ENCODE results near the gene ITGB4. TPM values are rescaled to one million over a fixed set of nuclear protein-coding genes. Genes with fewer than 3 reads are reported as not detected.

Gene ITGB4
- total and polyA plus RNA-seq, 2 of the 13 experiments (the other 11 are each of a cell fraction or from before 2014, with no cell fraction given), result 6.9 to 14.5 TPM

DNA sequence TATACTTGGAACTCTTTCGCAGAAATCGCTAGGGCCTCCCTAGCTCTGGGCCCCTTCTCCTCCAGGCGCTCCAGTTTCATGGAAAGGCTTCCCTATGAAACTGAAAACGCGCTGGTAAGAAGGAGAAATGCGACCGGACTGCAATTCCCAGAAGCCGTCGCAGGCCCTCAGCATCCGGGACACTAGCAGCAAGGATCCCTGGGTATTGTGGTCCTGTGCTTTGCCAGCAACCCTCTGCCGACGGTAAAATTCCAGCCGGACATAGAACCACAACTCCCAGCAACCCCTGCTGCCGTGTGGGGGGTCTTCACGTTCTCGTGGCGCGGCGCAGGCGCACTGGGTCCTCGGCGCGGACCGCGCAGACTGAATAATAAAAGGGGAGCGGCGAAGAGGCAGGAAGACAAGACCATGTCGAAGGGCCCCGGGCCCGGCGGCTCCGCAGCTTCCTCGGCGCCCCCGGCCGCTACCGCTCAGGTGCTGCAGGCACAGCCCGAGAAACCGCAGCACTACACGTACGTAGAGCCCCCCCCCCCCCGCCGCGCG, 63.3 kb downstream of the ITGB4 start, which contains the start of gene UNK (continued):
- TF ChIP-seq, protein P1, sequence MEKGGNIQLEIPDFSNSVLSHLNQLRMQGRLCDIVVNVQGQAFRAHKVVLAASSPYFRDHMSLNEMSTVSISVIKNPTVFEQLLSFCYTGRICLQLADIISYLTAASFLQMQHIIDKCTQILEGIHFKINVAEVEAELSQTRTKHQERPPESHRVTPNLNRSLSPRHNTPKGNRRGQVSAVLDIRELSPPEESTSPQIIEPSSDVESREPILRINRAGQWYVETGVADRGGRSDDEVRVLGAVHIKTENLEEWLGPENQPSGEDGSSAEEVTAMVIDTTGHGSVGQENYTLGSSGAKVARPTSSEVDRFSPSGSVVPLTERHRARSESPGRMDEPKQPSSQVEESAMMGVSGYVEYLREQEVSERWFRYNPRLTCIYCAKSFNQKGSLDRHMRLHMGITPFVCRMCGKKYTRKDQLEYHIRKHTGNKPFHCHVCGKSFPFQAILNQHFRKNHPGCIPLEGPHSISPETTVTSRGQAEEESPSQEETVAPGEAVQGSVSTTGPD (CRISPR knock-in tag; IDR thresholded peaks at IDR 0.05), result no peak
- TF ChIP-seq ZNF850 (CRISPR knock-in tag; conservative IDR thresholded peaks at IDR 0.05) (no peak), ZNF207 (IDR thresholded peaks at IDR 0.05; ENCODE audit: borderline replicate concordance) (no peak), XRCC5 (optimal IDR thresholded peaks at IDR 0.05; ENCODE audit: low read length) (peak; percentile 21), MTA3 (CRISPR knock-in tag; IDR thresholded peaks at IDR 0.05) (no peak), SIX4 (CRISPR knock-in tag; IDR thresholded peaks at IDR 0.05) (peak; percentile 68; the same call in 1 of the 2 replicates), ZNF460 (CRISPR knock-in tag; IDR thresholded peaks at IDR 0.05; ENCODE audit: borderline replicate concordance) (peak; percentile 37; the same call in 1 of the 2 replicates), RCOR2 (CRISPR knock-in tag; IDR thresholded peaks at IDR 0.05) (no peak), ELF4 (CRISPR knock-in tag; IDR thresholded peaks at IDR 0.05; ENCODE audit: borderline replicate concordance) (peak; percentile 38; the same call in 1 of the 2 replicates), ZNF143 (CRISPR knock-in tag; IDR thresholded peaks at IDR 0.05) (peak; percentile 99), KLF12 (CRISPR knock-in tag; IDR thresholded peaks at IDR 0.05; ENCODE audit: borderline replicate concordance) (no peak; the same call in 1 of the 2 replicates), ZSCAN21 (CRISPR knock-in tag; IDR thresholded peaks at IDR 0.05; ENCODE audit: borderline replicate concordance) (0 out of 2 replicates have a peak, but pooled peaks have one; percentile 3), SMARCE1 (IDR thresholded peaks at IDR 0.05; ENCODE audit: borderline replicate concordance) (no peak), HNF4G (IDR thresholded peaks at IDR 0.05; ENCODE audit: borderline replicate concordance, low read depth, low read length) (no peak), HNF4G (CRISPR knock-in tag; IDR thresholded peaks at IDR 0.05; ENCODE audit: borderline replicate concordance, low read depth) (no peak; the same call in 1 of the 2 replicates), ETV5 (CRISPR knock-in tag; IDR thresholded peaks at IDR 0.05; ENCODE audit: borderline replicate concordance) (peak; percentile 28; the same call in 1 of the 2 replicates), SP4 (CRISPR knock-in tag; IDR thresholded peaks at IDR 0.05) (peak; percentile 73), NBN (conservative IDR thresholded peaks at IDR 0.05) (no peak), TMF1 (CRISPR knock-in tag; IDR thresholded peaks at IDR 0.05; ENCODE audit: low read depth) (no peak)
- TF ChIP-seq, protein P2, sequence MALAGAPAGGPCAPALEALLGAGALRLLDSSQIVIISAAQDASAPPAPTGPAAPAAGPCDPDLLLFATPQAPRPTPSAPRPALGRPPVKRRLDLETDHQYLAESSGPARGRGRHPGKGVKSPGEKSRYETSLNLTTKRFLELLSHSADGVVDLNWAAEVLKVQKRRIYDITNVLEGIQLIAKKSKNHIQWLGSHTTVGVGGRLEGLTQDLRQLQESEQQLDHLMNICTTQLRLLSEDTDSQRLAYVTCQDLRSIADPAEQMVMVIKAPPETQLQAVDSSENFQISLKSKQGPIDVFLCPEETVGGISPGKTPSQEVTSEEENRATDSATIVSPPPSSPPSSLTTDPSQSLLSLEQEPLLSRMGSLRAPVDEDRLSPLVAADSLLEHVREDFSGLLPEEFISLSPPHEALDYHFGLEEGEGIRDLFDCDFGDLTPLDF (CRISPR knock-in tag; IDR thresholded peaks at IDR 0.05), result no peak
- TF ChIP-seq, protein P3, sequence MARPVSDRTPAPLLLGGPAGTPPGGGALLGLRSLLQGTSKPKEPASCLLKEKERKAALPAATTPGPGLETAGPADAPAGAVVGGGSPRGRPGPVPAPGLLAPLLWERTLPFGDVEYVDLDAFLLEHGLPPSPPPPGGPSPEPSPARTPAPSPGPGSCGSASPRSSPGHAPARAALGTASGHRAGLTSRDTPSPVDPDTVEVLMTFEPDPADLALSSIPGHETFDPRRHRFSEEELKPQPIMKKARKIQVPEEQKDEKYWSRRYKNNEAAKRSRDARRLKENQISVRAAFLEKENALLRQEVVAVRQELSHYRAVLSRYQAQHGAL (CRISPR knock-in tag; IDR thresholded peaks at IDR 0.05; ENCODE audit: not compliant biosample characterization), result no peak
- TF ChIP-seq, protein P4, sequence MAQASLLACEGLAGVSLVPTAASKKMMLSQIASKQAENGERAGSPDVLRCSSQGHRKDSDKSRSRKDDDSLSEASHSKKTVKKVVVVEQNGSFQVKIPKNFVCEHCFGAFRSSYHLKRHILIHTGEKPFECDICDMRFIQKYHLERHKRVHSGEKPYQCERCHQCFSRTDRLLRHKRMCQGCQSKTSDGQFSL (CRISPR knock-in tag; IDR thresholded peaks at IDR 0.05), result peak; percentile 100
- TF ChIP-seq, protein P5, sequence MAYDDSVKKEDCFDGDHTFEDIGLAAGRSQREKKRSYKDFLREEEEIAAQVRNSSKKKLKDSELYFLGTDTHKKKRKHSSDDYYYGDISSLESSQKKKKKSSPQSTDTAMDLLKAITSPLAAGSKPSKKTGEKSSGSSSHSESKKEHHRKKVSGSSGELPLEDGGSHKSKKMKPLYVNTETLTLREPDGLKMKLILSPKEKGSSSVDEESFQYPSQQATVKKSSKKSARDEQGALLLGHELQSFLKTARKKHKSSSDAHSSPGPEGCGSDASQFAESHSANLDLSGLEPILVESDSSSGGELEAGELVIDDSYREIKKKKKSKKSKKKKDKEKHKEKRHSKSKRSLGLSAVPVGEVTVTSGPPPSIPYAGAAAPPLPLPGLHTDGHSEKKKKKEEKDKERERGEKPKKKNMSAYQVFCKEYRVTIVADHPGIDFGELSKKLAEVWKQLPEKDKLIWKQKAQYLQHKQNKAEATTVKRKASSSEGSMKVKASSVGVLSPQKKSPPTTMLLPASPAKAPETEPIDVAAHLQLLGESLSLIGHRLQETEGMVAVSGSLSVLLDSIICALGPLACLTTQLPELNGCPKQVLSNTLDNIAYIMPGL (CRISPR knock-in tag; IDR thresholded peaks at IDR 0.05; ENCODE audit: borderline replicate concordance in 1 of 2, low read depth in 1 of 2), result no peak; a peak in 1 of 4 replicates
- TF ChIP-seq, protein P6, sequence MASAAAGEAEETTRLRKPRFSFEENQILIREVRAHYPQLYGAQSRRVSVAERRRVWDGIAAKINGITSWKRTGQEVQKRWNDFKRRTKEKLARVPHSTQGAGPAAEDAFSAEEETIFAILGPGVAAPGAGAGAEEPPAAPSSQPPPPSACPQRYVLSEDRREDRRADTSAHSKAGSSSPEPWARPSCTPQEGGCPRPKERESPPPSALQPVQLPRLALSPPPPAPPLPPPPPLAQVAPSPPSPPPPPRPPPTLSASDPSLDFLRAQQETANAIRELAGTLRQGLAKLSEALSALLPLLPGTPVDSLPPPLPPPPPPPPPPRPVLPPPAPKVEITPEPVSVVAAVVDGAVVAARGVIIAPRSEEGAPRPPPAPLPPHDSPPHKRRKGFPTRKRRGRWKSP (CRISPR knock-in tag; IDR thresholded peaks at IDR 0.05), result no peak; the same call in 1 of the 2 replicates
